Astrocyte of the spinal cord (primary cell): ENCODE measurements around the gene PRCC.

ENCODE experiments used
- DNase-seq: peaks from one replicate; pipeline ENCODE4 v3.0.0; 2011; ENCODE audit warnings: low read depth, low spot score
- H3K4me3 ChIP-seq: 2 replicates; pipeline ENCODE4 v1.5.1; 2011; ENCODE audit warnings: low read depth, mild to moderate bottlenecking, low read length, moderate library complexity
- CTCF ChIP-seq: IDR thresholded peaks from 2 replicates; pipeline ENCODE4 v1.5.1; 2012; ENCODE audit warnings: low read depth, mild to moderate bottlenecking, low read length, inconsistent platforms
- in situ Hi-C: cut with HindIII; loops from 2 replicates; pipeline ENCODE4 v1.10.0; 2017; ENCODE audit warnings: low sequenced_read_pairs

The PRCC gene

GRCh38 chr1:156847591-156848460 lies 80.5 kb downstream of the PRCC start:
- H3K4me3 ChIP-seq: no peak overlapping the region
- in situ Hi-C loops: no loop called here
- no peak for TF ChIP-seq CTCF
- no peak for DNase-seq

GRCh38 chr1:156848461-156849150 lies 81.3 kb downstream of the PRCC start:
- DNase-seq: peak; percentile 20
- in situ Hi-C loops: no loop called here
- TF ChIP-seq CTCF: no peak
- no peak overlapping the region for H3K4me3 ChIP-seq

- DNase-seq: no peak
- no peak for TF ChIP-seq CTCF
- in situ Hi-C loops: no loop called here
- H3K4me3 ChIP-seq: no peak overlapping the region
These were observed 81.8 kb downstream of the PRCC start for GRCh38 chr1:156849151-156849496.
